Fibroblast of lung (primary cell): ENCODE results near the gene CSAG2. TPM values are rescaled to one million over a fixed set of nuclear protein-coding genes. Genes with fewer than 3 reads are reported as not detected.
"Not testable (repeated sequence)": the region's sequence is repeated elsewhere in the genome, so short reads cannot be mapped to it uniquely, and the experiment has no call there.

Experiments
- DNase-seq, 2 donors: peaks; one replicate each; pipeline versions ENCODE4 v3.0.0 to v3.0.0-alpha.2; 2010; ENCODE audit warnings: low read depth in 2 of 2
- H2AFZ ChIP-seq: 2 replicates; pipeline ENCODE4 v1.5.1; 2012; ENCODE audit warnings: low read length, control low read depth, inconsistent platforms
- H3K27ac ChIP-seq: 2 replicates; pipeline ENCODE4 v1.5.1; 2011; ENCODE audit warnings: low read length, control low read depth; ENCODE audit not compliant: insufficient read depth
- H3K27me3 ChIP-seq: 2 replicates; pipeline ENCODE4 v1.5.1; 2011; ENCODE audit warnings: mild to moderate bottlenecking, low read length; ENCODE audit not compliant: control insufficient read depth, insufficient read depth
- H3K36me3 ChIP-seq: 2 replicates; pipeline ENCODE4 v1.5.1; 2011; ENCODE audit warnings: low read length; ENCODE audit not compliant: control insufficient read depth, insufficient read depth
- H3K4me1 ChIP-seq: 2 replicates; pipeline ENCODE4 v1.5.1; 2011; ENCODE audit warnings: low read length; ENCODE audit not compliant: control insufficient read depth, insufficient read depth; ENCODE audit errors: extremely low read depth
- H3K4me2 ChIP-seq: 2 replicates; pipeline ENCODE4 v1.5.1; 2011; ENCODE audit warnings: low read length, control low read depth; ENCODE audit not compliant: insufficient read depth; ENCODE audit errors: extremely low read depth
- H3K4me3 ChIP-seq, 4 experiments: fragments of 200-600 bp in 1 of 4; sonication (generic) in 1 of 4; replicated peaks in 1 of 4; 2 replicates each; pipeline ENCODE4 v1.5.1; 2011 to 2016; ENCODE audit warnings: low read length in 4 of 4, low read depth in 3 of 4, mild to moderate bottlenecking in 3 of 4, control low read depth in 2 of 4, inconsistent platforms in 1 of 4, mixed read lengths in 1 of 4; ENCODE audit not compliant: insufficient read depth in 1 of 4; ENCODE audit errors: control extremely low read depth in 1 of 4
- H3K79me2 ChIP-seq: 2 replicates; pipeline ENCODE4 v1.5.1; 2012; ENCODE audit warnings: mild to moderate bottlenecking, low read length, inconsistent platforms; ENCODE audit not compliant: control insufficient read depth, insufficient read depth
- H3K9ac ChIP-seq: 2 replicates; pipeline ENCODE4 v1.5.1; 2011; ENCODE audit warnings: mild to moderate bottlenecking, low read length, control low read depth; ENCODE audit not compliant: insufficient read depth
- H3K9me3 ChIP-seq: 2 replicates; pipeline ENCODE4 v1.5.1; 2012; ENCODE audit warnings: low read depth, low read length; ENCODE audit not compliant: control insufficient read depth, insufficient read depth
- H4K20me1 ChIP-seq: 2 replicates; pipeline ENCODE4 v1.5.1; 2011; ENCODE audit warnings: low read length; ENCODE audit not compliant: control insufficient read depth, insufficient read depth; ENCODE audit errors: extremely low read depth
- polyA plus RNA-seq, 2 donors: library from polyadenylated mRNA; depleted of rRNA in 1 of 2; stranded (reverse) in 1 of 2; unstranded in 1 of 2; fragments of >200 nt; gene quantifications; 2 replicates each; pipeline ENCODE4 v1.2.1, GENCODE V29; 2011 to 2012; ENCODE audit warnings: missing spikeins in 1 of 2
- total RNA-seq: library from RNA; depleted of rRNA; stranded (reverse); fragments of >200 nt; gene quantifications from 2 replicates; pipeline ENCODE4 v1.2.1, GENCODE V29; 2014

CSAG2 gene
- total and polyA plus RNA-seq, 2 donors (not counting 1 experiment from before 2014, with no cell fraction given) = not detected

DNA sequence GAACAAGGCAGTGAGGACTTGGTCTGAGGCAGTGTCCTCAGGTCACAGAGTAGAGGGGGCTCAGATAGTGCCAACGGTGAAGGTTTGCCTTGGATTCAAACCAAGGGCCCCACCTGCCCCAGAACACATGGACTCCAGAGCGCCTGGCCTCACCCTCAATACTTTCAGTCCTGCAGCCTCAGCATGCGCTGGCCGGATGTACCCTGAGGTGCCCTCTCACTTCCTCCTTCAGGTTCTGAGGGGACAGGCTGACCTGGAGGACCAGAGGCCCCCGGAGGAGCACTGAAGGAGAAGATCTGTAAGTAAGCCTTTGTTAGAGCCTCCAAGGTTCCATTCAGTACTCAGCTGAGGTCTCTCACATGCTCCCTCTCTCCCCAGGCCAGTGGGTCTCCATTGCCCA lies 8.7 kb downstream of the CSAG2 start:
- H2AFZ ChIP-seq, H3K4me1 ChIP-seq, H3K9me3 ChIP-seq, H3K36me3 ChIP-seq, H3K9ac ChIP-seq, H3K79me2 ChIP-seq, H3K4me3 ChIP-seq, DNase-seq, H3K4me2 ChIP-seq, H3K27ac ChIP-seq, H3K27me3 ChIP-seq, H4K20me1 ChIP-seq: not testable (repeated sequence)

DNA sequence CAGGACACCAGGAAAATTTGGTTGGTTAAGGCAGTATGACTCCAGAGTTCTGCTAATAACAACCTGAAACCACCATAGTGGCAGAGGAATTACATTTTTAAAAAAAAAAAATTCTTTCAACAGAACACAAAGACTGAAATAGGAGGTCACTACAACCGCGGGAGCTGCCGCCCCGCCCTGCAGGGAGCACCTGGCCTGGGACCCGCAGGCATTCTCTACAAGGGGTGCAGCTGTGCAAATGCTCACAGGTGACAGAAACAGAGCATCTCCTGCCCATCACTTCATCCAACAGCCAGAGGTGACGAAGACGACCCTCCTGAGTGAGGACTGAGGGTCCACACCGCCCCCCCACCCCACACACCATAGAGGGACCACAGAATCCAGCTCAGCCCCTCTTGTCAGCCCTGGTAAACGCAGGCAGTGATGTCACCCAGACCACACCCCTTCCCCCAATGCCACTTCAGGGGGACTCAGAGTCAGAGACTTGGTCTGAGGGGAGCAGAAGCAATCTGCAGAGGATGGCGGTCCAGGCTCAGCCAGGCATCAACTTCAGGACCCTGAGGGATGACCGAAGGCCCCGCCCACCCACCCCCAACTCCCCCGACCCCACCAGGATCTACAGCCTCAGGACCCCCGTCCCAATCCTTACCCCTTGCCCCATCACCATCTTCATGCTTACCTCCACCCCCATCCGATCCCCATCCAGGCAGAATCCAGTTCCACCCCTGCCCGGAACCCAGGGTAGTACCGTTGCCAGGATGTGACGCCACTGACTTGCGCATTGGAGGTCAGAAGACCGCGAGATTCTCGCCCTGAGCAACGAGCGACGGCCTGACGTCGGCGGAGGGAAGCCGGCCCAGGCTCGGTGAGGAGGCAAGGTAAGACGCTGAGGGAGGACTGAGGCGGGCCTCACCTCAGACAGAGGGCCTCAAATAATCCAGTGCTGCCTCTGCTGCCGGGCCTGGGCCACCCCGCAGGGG lies 10.8 kb downstream of the CSAG2 start, which contains the start of gene MAGEA3:
TSS of gene MAGEA3 (plus strand) at position 843 of the 980 bp plus-strand sequence. CDS start 2,039 bp downstream, outside the sequence.
- not testable (repeated sequence) for H2AFZ ChIP-seq, H3K36me3 ChIP-seq, H3K27ac ChIP-seq, H4K20me1 ChIP-seq, H3K4me3 ChIP-seq, H3K9ac ChIP-seq, DNase-seq, H3K4me2 ChIP-seq, H3K9me3 ChIP-seq, H3K27me3 ChIP-seq, H3K4me1 ChIP-seq, H3K79me2 ChIP-seq

DNA sequence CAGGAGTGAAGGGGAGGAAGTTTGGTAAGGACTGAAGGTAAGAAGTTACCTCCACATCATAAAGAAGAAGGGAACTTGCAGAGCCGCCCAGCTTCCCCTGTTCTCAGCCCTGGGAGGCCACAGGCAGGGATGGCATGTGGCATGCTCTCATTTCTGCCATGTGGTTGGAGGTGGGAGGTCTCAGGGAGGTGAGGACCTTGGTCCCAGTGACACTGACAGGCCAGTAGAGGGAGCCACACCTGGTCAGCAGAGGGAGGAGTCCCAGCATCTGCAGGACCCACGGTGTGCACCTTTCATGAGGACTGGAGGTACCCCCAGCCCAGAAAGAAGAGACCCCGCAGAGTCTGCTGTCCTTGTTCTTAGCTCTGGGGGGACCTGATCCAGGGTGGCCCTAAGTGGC lies 28.1 kb downstream of the CSAG2 start:
- H3K9me3 ChIP-seq, DNase-seq, H3K79me2 ChIP-seq, H3K9ac ChIP-seq, H3K4me1 ChIP-seq, H3K27me3 ChIP-seq, H3K4me3 ChIP-seq, H3K27ac ChIP-seq, H2AFZ ChIP-seq, H4K20me1 ChIP-seq, H3K4me2 ChIP-seq, H3K36me3 ChIP-seq: not testable (repeated sequence)

DNA sequence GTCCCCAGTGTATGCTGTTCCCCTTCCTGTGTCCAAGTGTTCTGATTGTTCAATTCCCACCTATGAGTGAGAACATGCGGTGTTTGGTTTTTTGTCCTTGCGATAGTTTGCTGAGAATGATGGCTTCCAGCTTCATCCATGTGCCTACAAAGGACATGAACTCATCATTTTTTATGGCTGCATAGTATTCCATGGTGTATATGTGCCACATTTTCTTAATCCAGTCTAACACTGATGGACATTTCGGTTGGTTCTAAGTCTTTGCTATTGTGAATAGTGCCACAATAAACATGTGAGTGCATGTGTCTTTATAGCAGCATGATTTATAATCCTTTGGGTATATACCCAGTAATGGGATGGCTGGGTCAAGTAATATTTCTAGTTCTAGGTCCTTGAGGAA lies 34.4 kb downstream of the CSAG2 start:
- not testable (repeated sequence) for H3K79me2 ChIP-seq, H3K4me1 ChIP-seq, H3K4me3 ChIP-seq, H3K9me3 ChIP-seq, H3K9ac ChIP-seq, H3K27ac ChIP-seq, H3K4me2 ChIP-seq, H3K36me3 ChIP-seq, DNase-seq, H4K20me1 ChIP-seq, H3K27me3 ChIP-seq, H2AFZ ChIP-seq
